ENCODE data around the gene APBA2. TPM values are rescaled to one million over a fixed set of nuclear protein-coding genes. Genes with fewer than 3 reads are reported as not detected.

APBA2 gene
- total RNA-seq, 1 experiment from 2014 or later, result 0.31 TPM

DNA sequence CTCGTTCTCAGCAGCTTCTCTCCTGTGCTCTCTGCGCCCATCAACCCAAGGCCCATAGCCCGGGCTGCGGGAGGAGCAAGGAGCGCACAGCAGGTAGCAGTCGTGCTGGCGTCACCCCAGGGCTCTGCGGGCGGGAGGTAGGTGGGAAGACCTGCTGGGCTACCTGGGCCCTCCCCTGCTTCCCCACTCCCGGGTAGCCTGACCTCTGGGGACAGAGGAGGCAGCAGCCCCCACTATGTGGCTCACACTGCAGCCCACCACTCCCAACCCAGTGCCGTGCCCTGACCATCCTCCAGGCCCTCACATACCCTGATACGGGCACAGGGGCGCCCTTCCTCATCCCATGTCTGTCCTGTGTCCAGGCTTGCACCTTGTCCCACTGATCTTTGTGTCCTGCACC, 212.9 kb downstream of the APBA2 start:
- no peak for ATAC-seq
- Histone ChIP-seq H3K9me3 (ENCODE audit: control insufficient read depth, insufficient read depth, low read depth, low read length) (no peaks in the 10 kb centered on the region), H3K27ac (ENCODE audit: low read length) (no peak overlapping the region), H3K27me3 (ENCODE audit: control insufficient read depth, insufficient read depth, low read length) (no peaks in the 10 kb centered on the region), H3K4me1 (ENCODE audit: control insufficient read depth, insufficient read depth, low read length) (no peaks in the 10 kb centered on the region), H3K4me3 (ENCODE audit: low read depth in 2 of 2, low read length in 2 of 2) (no peak overlapping the region), H3K36me3 (ENCODE audit: control insufficient read depth, insufficient read depth, low read length) (no peaks in the 10 kb centered on the region)
- no peak for DNase-seq (ENCODE audit: low read depth, low spot score)
- intact Hi-C loops (cut with micrococcal nuclease; ENCODE audit: unreplicated experiment), result no loop called here
- in situ Hi-C loops (cut with HindIII; ENCODE audit: low pct_unique_long_range_greater_than_20kb, low sequenced_read_pairs), result no loop called here
- ChIA-PET POLR2A (no interaction called here), CTCF (no interaction called here)
- TF ChIP-seq SIN3A (IDR thresholded peaks at IDR 0.05; ENCODE audit: borderline replicate concordance, insufficient read depth, low read depth, low read length) (no peak), POLR2AphosphoS5 (IDR thresholded peaks at IDR 0.05; ENCODE audit: low read depth, low read length) (no peak), TCF7L2 (IDR thresholded peaks at IDR 0.05; ENCODE audit: low read depth, low read length) (no peak), CTCF (IDR thresholded peaks at IDR 0.05) (no peak), REST (IDR thresholded peaks at IDR 0.05; ENCODE audit: insufficient read depth in 1 of 2, low read depth in 2 of 2, low read length in 1 of 2) (no peak)
- no TSS peak for BruUV-seq (replicated peaks)

- BruUV-seq (replicated peaks), result no TSS peak
- no peaks in the 10 kb centered on the region for H3K9me3 ChIP-seq (ENCODE audit: control insufficient read depth, insufficient read depth, low read depth, low read length)
- CTCF ChIA-PET, result no interaction called here
- no peaks in the 10 kb centered on the region for H3K36me3 ChIP-seq (ENCODE audit: control insufficient read depth, insufficient read depth, low read length)
- no peaks in the 10 kb centered on the region for H3K27me3 ChIP-seq (ENCODE audit: control insufficient read depth, insufficient read depth, low read length)
- POLR2A ChIA-PET, result no interaction called here
- no peaks in the 10 kb centered on the region for H3K4me1 ChIP-seq (ENCODE audit: control insufficient read depth, insufficient read depth, low read length)
- DNase-seq (ENCODE audit: low read depth, low spot score) (no peak), ATAC-seq (no peak)
- in situ Hi-C loops (cut with HindIII; ENCODE audit: low pct_unique_long_range_greater_than_20kb, low sequenced_read_pairs), result no loop called here
- no peak overlapping the region for H3K27ac ChIP-seq (ENCODE audit: low read length)
- intact Hi-C loops (cut with micrococcal nuclease; ENCODE audit: unreplicated experiment), result no loop called here
- no peak overlapping the region for H3K4me3 ChIP-seq (ENCODE audit: low read depth in 2 of 2, low read length in 2 of 2)
- no peak for TF ChIP-seq POLR2AphosphoS5 (IDR thresholded peaks at IDR 0.05; ENCODE audit: low read depth, low read length)
- no peak for TF ChIP-seq TCF7L2 (IDR thresholded peaks at IDR 0.05; ENCODE audit: low read depth, low read length)
- no peak for TF ChIP-seq CTCF (IDR thresholded peaks at IDR 0.05)
- TF ChIP-seq SIN3A (IDR thresholded peaks at IDR 0.05; ENCODE audit: borderline replicate concordance, insufficient read depth, low read depth, low read length), result no peak
- no peak for TF ChIP-seq REST (IDR thresholded peaks at IDR 0.05; ENCODE audit: insufficient read depth in 1 of 2, low read depth in 2 of 2, low read length in 1 of 2)
Observed at GRCh38 chr15:29099131-29099880, 213.5 kb downstream of the APBA2 start.
